HEK293T (cell line): ENCODE measurements around the gene OST4.

Experiments
- BHLHE40 ChIP-seq: fragments of 450-650 bp; IDR thresholded peaks from 2 replicates; pipeline ENCODE4 v1.6.1; 2016; ENCODE audit warnings: mild to moderate bottlenecking, moderate library complexity, borderline replicate concordance
- FOXA1 ChIP-seq: fragments of 450-650 bp; IDR thresholded peaks from 2 replicates; pipeline ENCODE4 v1.6.1; 2016; ENCODE audit warnings: mild to moderate bottlenecking
- FOXK2 ChIP-seq: fragments of 450-650 bp; IDR thresholded peaks from 2 replicates; pipeline ENCODE4 v1.6.1; 2016; ENCODE audit warnings: mild to moderate bottlenecking
- FOXM1 ChIP-seq: fragments of 450-650 bp; IDR thresholded peaks from 2 replicates; pipeline ENCODE4 v1.6.1; 2017; ENCODE audit warnings: mild to moderate bottlenecking, borderline replicate concordance
- HDGF ChIP-seq: fragments of 450-650 bp; IDR thresholded peaks from 2 replicates; pipeline ENCODE4 v1.6.1; 2017; ENCODE audit warnings: antibody characterized with exemption, borderline replicate concordance
- L3MBTL2 ChIP-seq: fragments of 450-650 bp; conservative IDR thresholded peaks from 2 replicates; pipeline ENCODE4 v1.6.1; 2016; ENCODE audit warnings: mild to moderate bottlenecking
- NFRKB ChIP-seq: fragments of 450-650 bp; IDR thresholded peaks from 2 replicates; pipeline ENCODE4 v1.6.1; 2016; ENCODE audit warnings: mild to moderate bottlenecking, moderate library complexity
- SP1 ChIP-seq: fragments of 450-650 bp; IDR thresholded peaks from 2 replicates; pipeline ENCODE4 v1.6.1; 2017
- SUZ12 ChIP-seq: fragments of 450-650 bp; IDR thresholded peaks from 2 replicates; pipeline ENCODE4 v1.6.1; 2016; ENCODE audit warnings: mild to moderate bottlenecking
- TARDBP ChIP-seq: fragments of 450-650 bp; IDR thresholded peaks from 2 replicates; pipeline ENCODE4 v1.6.1; 2016

GRCh38 chr2:27024188-27024587 is 47.3 kb downstream of the OST4 start:
- no peak for TF ChIP-seq FOXA1
- no peak for TF ChIP-seq FOXK2
- TF ChIP-seq HDGF: no peak
- TF ChIP-seq BHLHE40: no peak
- TF ChIP-seq SUZ12: no peak
- TF ChIP-seq FOXM1: no peak
- TF ChIP-seq SP1: no peak
- TF ChIP-seq L3MBTL2: no peak
- TF ChIP-seq TARDBP: no peak
- TF ChIP-seq NFRKB: no peak
